ENCODE results near the gene SLC39A1. TPM values are rescaled to one million over a fixed set of nuclear protein-coding genes. Genes with fewer than 3 reads are reported as not detected.

The SLC39A1 gene
- total and polyA plus RNA-seq, 2 of the 8 experiments (the other 6 are each of a cell fraction or from before 2014, with no cell fraction given): 238 to 337 TPM

GRCh38 chr1:153958111-153958960 lies 5.0 kb downstream of the SLC39A1 start, which contains the start of gene CRTC2 (continued):
- TF ChIP-seq HDAC6 (IDR thresholded peaks at IDR 0.05; ENCODE audit: low read depth, low read length) (no peak), KDM4A (IDR thresholded peaks at IDR 0.05; ENCODE audit: low read depth, low read length, severe bottlenecking) (peak; percentile 30), SP1 (IDR thresholded peaks at IDR 0.05; ENCODE audit: low read depth, low read length) (peak; percentile 66; the same call in 1 of the 2 replicates), BRCA1 (IDR thresholded peaks at IDR 0.05; ENCODE audit: low read depth, low read length) (no peak), RFX5 (IDR thresholded peaks at IDR 0.05; ENCODE audit: borderline replicate concordance, low read depth, low read length) (no peak), CREB1 (IDR thresholded peaks at IDR 0.05) (peak; percentile 75), MAX (IDR thresholded peaks at IDR 0.05) (no peak), PHF8 (conservative IDR thresholded peaks at IDR 0.05; ENCODE audit: low read depth, low read length) (peak; percentile 80), JUN (IDR thresholded peaks at IDR 0.05; ENCODE audit: low read depth, low read length) (no peak), NRF1 (IDR thresholded peaks at IDR 0.05; ENCODE audit: low read depth, low read length) (no peak), YY1 (IDR thresholded peaks at IDR 0.05; ENCODE audit: low read depth, low read length) (peak; percentile 76), SIN3A (conservative IDR thresholded peaks at IDR 0.05 in 1 of 2, IDR thresholded peaks at IDR 0.05 in 1 of 2; ENCODE audit: low read depth in 1 of 2, low read length in 2 of 2) (peak; percentile 13 to 91; a peak in 3 of 4 replicates), KDM5A (IDR thresholded peaks at IDR 0.05; ENCODE audit: low read length) (no peak), CEBPB (IDR thresholded peaks at IDR 0.05; ENCODE audit: low read depth, low read length) (no peak), ATF2 (IDR thresholded peaks at IDR 0.05; ENCODE audit: low read length) (peak; percentile 71), ZNF274 (IDR thresholded peaks at IDR 0.05; ENCODE audit: borderline replicate concordance, extremely low read depth, low read length) (no peak), JUND (IDR thresholded peaks at IDR 0.05; ENCODE audit: low read length) (no peak), RXRA (IDR thresholded peaks at IDR 0.05; ENCODE audit: insufficient read depth, low read depth, low read length) (no peak), EP300 (IDR thresholded peaks at IDR 0.05; ENCODE audit: borderline replicate concordance in 1 of 2, low read depth in 2 of 2, low read length in 2 of 2) (0 out of 3 replicates have a peak, but pooled peaks of 1 of the 2 experiments have one; percentile 13), SRF (IDR thresholded peaks at IDR 0.05; ENCODE audit: low read depth, low read length) (no peak), POLR2A (IDR thresholded peaks at IDR 0.05; ENCODE audit: control extremely low read depth in 1 of 2, low read depth in 2 of 2, low read length in 2 of 2) (peak in 1 of 2 experiments; percentile 37; a peak in 2 of 3 replicates), SP2 (IDR thresholded peaks at IDR 0.05; ENCODE audit: low read length) (no peak), ASH2L (IDR thresholded peaks at IDR 0.05; ENCODE audit: low read length) (peak; percentile 83)
